ENCODE measurements around the gene ANKRD10. TPM values are rescaled to one million over a fixed set of nuclear protein-coding genes. Genes with fewer than 3 reads are reported as not detected.

The ANKRD10 gene
- total RNA-seq, 4 donors from 2014 or later = 200 to 241 (median 207) TPM

DNA sequence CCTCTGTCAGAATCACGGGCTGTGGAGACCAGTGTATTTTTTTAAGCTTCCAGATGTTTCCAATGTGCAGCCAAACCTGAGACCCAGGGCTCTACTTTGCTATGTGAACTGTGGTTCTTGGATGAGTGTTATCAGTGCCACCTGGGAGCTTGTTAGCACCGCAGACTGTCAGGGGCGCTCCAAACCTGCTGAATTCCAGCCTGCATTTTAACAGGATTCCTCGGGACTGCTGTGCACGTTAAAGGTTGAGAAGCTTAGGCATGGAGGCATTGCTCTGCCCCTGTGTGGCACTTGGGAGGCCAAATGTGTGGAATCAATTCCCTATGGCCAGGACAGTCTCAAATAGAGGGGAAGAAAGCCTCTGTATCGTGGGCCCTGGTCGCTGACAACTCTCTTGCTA, 80.3 kb downstream of the ANKRD10 start:
- Histone ChIP-seq H3K4me1 (no peaks in the 10 kb centered on the region), H3K27me3 (peaks cover 0 to 5% of the 10 kb centered on the region in 2 donors), H3K9me3 (no peaks in the 10 kb centered on the region), H3K4me3 (no peak overlapping the region), H3K27ac (no peak overlapping the region), H3K36me3 (no peaks in the 10 kb centered on the region)
- DNase-seq (ENCODE audit: low spot score in 2 of 2) = no peak
- WGBS, 2 donors = 74 to 79% methylated on average over 5 to 7 of the region's 7 CpGs
- TF ChIP-seq, protein P1, sequence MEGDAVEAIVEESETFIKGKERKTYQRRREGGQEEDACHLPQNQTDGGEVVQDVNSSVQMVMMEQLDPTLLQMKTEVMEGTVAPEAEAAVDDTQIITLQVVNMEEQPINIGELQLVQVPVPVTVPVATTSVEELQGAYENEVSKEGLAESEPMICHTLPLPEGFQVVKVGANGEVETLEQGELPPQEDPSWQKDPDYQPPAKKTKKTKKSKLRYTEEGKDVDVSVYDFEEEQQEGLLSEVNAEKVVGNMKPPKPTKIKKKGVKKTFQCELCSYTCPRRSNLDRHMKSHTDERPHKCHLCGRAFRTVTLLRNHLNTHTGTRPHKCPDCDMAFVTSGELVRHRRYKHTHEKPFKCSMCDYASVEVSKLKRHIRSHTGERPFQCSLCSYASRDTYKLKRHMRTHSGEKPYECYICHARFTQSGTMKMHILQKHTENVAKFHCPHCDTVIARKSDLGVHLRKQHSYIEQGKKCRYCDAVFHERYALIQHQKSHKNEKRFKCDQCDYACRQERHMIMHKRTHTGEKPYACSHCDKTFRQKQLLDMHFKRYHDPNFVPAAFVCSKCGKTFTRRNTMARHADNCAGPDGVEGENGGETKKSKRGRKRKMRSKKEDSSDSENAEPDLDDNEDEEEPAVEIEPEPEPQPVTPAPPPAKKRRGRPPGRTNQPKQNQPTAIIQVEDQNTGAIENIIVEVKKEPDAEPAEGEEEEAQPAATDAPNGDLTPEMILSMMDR (IDR thresholded peaks at IDR 0.05) = no peak
- TF ChIP-seq POLR2A (IDR thresholded peaks at IDR 0.05) (no peak), EP300 (IDR thresholded peaks at IDR 0.05) (no peak)

DNA sequence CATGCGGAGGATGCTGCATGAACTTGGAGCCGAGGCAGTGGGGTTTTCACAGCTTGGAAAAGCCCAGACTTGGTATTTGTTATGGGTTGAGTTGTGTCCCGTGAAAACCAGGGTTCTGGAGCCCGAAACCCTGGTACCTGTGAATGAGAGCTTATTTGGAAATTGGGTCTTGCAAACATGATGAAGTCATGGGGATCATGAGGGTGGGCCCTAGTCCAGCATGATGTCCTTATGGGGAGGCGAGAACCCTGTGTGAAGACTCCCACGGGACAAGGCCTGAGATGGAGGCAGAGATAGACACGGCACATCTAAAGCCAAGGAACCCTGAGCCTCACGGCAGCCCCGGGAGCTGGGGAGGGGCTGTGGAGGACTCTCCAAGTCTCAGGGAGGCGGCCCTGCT, 82.3 kb downstream of the ANKRD10 start:
- no peak for TF ChIP-seq EP300 (IDR thresholded peaks at IDR 0.05)
- no peak for TF ChIP-seq POLR2A (IDR thresholded peaks at IDR 0.05)
- TF ChIP-seq, protein P1 (IDR thresholded peaks at IDR 0.05) = no peak
- Histone ChIP-seq H3K9me3 (no peaks in the 10 kb centered on the region), H3K4me1 (no peaks in the 10 kb centered on the region), H3K36me3 (no peaks in the 10 kb centered on the region), H3K4me3 (no peak overlapping the region), H3K27ac (no peak overlapping the region), H3K27me3 (peaks cover 0 to 5% of the 10 kb centered on the region in 2 donors)
- 70 to 78% methylated on average over 10 of the region's 10 CpGs for WGBS, 2 donors
- DNase-seq (ENCODE audit: low spot score in 2 of 2) = no peak

DNA sequence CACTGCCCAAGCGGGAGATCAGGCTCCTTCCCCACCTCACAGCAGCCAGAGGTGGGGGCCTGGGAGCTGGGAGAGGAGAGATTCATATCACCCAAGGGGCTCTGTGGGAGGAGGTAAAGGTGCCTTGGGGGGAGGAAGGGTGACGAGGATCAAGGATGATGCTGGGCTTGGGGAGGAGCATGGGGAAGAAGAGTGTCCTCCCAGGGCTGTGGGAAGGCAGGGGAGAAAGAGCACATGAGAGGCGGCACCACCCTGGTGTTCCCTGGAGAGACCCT, 82.7 kb downstream of the ANKRD10 start:
- WGBS, 2 donors = 88 to 89% methylated on average over 3 of the region's 3 CpGs

DNA sequence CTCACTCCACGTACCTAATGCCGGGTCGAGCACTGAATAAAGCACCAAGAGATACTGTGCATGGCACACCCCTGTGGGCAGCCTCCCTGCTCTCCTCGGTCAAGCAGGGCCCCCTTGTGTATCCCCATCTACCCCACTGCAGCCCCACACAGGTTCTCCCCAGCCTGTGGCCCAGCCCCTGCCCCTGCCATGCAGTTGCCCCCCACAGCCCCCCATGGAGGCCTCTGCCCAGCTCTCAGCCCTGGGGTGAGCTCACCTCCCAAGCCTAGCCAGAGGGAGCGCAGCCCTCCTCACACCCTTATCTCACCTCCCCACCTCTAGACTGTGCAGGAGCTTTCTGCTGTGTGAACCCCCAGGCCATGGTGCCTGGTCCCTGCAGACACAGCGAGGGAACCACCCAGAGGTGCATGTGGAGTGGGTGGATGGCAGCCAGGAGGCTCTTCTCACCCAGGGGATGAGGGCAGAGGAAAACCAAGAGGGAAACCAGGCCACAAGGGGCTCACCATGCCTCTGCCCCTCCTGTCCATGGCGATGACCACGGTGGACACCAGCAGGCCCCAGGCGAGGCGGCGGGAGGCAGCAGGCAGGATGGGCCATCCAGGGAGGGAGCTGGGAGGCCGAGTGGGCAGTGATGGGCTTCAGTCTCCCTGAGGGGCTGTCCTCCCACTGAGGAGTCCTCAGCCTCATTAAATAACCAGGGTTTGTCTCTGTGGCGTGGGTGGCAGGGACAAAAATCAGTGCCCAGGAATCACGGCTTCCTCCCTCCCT, 83.2 kb downstream of the ANKRD10 start:
- no peak overlapping the region for H3K27ac ChIP-seq
- TF ChIP-seq, protein P1 (IDR thresholded peaks at IDR 0.05) = no peak
- no peak for TF ChIP-seq EP300 (IDR thresholded peaks at IDR 0.05)
- no peak for TF ChIP-seq POLR2A (IDR thresholded peaks at IDR 0.05)
- H3K9me3 ChIP-seq = no peaks in the 10 kb centered on the region
- peaks cover 0 to 5% of the 10 kb centered on the region in 2 donors for H3K27me3 ChIP-seq
- 86 to 89% methylated on average over 9 to 14 of the region's 14 CpGs for WGBS, 2 donors
- DNase-seq (ENCODE audit: low spot score in 2 of 2) = no peak
- no peaks in the 10 kb centered on the region for H3K4me1 ChIP-seq
- H3K36me3 ChIP-seq = no peaks in the 10 kb centered on the region
- H3K4me3 ChIP-seq = no peak overlapping the region

More for the DNA sequence above, 82.7 kb downstream of the ANKRD10 start:
- Histone ChIP-seq H3K27ac (no peak overlapping the region), H3K9me3 (no peaks in the 10 kb centered on the region), H3K27me3 (peaks cover 0 to 5% of the 10 kb centered on the region in 2 donors), H3K4me3 (no peak overlapping the region), H3K4me1 (no peaks in the 10 kb centered on the region), H3K36me3 (no peaks in the 10 kb centered on the region)
- TF ChIP-seq, protein P1 (IDR thresholded peaks at IDR 0.05) = no peak
- no peak for DNase-seq (ENCODE audit: low spot score in 2 of 2)

DNA sequence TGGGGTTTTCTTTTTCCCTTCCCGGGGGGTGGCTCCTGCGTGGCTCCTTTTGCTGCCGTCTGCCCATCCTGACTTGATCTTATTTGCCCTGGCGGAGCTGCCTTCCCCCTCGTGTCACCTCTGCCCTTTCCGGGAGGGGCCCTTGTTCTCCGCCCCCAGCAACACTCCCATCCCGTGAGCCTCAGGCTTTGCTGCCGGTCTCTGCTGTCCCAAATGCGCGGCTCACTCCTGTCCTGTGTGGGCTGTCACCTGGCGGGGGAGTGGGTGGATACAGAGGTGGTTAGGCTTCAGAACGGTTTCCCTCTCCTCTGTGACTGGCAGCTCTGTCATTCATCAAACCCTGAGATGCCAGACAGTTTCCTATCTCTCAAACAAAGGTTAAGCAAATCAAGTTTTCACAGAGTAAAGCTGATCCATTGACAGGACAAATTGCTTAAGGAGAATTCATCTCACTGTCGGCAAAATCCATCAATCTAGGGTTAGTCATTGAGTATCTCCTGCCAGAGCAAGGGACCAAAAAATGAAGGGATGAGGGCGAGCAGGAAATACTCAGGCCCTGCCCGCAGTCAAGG, 84.0 kb downstream of the ANKRD10 start:
- TF ChIP-seq, protein P1 (IDR thresholded peaks at IDR 0.05) = no peak
- TF ChIP-seq POLR2A (IDR thresholded peaks at IDR 0.05) = no peak
- TF ChIP-seq EP300 (IDR thresholded peaks at IDR 0.05) = no peak

More for the DNA sequence above, 84.0 kb downstream of the ANKRD10 start:
- Histone ChIP-seq H3K4me3 (no peak overlapping the region), H3K9me3 (no peaks in the 10 kb centered on the region), H3K4me1 (no peaks in the 10 kb centered on the region), H3K27me3 (peaks cover 0 to 5% of the 10 kb centered on the region in 2 donors), H3K27ac (no peak overlapping the region), H3K36me3 (no peaks in the 10 kb centered on the region)
- DNase-seq (ENCODE audit: low spot score in 2 of 2) = no peak
- 70 to 75% methylated on average over 16 of the region's 16 CpGs for WGBS, 2 donors

All from tibial nerve (tissue), 4 donors.